Measurements from ENCODE around the gene ABCF1. TPM values are rescaled to one million over a fixed set of nuclear protein-coding genes. Genes with fewer than 3 reads are reported as not detected.
A peak's percentile ranks its signal among the peaks of the same experiment; 100 is the strongest.

The ABCF1 gene
- total and polyA plus RNA-seq, 4 donors, result 20.4 to 33.9 (median 26.1) TPM

- 5% methylated on average over 36 of the region's 36 CpGs for WGBS
- TF ChIP-seq REST (IDR thresholded peaks at IDR 0.05) (no peak), HNF4G (IDR thresholded peaks at IDR 0.05) (peak; percentile 72), MAX (IDR thresholded peaks at IDR 0.05) (no peak), GABPA (IDR thresholded peaks at IDR 0.05 in 1 of 2, conservative IDR thresholded peaks at IDR 0.05 in 1 of 2) (peak; percentile 73 to 91), ZBTB33 (IDR thresholded peaks at IDR 0.05) (no peak), NR2F2 (IDR thresholded peaks at IDR 0.05) (peak; percentile 93), HNF4A (conservative IDR thresholded peaks at IDR 0.05) (peak; percentile 59 to 73), CTCF (IDR thresholded peaks at IDR 0.05; ENCODE audit: low read depth, low read length, missing input control) (peak; percentile 22), YY1 (IDR thresholded peaks at IDR 0.05) (peak; percentile 38), RXRA (IDR thresholded peaks at IDR 0.05) (peak; percentile 40 to 78), SP1 (IDR thresholded peaks at IDR 0.05) (peak; percentile 62), RAD21 (IDR thresholded peaks at IDR 0.05) (peak; percentile 24 to 54)
- DNase-seq (ENCODE audit: low spot score), result peak; percentile 88
- no peaks in the 10 kb centered on the region for H3K9me3 ChIP-seq (ENCODE audit: control insufficient read depth in 4 of 4, low read length in 3 of 4)
- peaks cover 1 to 20% (median 12%) of the 10 kb centered on the region in 4 donors for H3K4me1 ChIP-seq (ENCODE audit: control insufficient read depth in 4 of 4, insufficient read depth in 4 of 4, low read length in 3 of 4)
- peak within 1 kb of the TSS; percentile 69 to 91 for H3K27ac ChIP-seq (ENCODE audit: low read depth in 1 of 2, low read length in 2 of 2)
- peak within 1 kb of the TSS; percentile 64 to 84 for H3K9ac ChIP-seq (ENCODE audit: low read depth in 1 of 2, low read length in 2 of 2)
- H3K27me3 ChIP-seq (ENCODE audit: control insufficient read depth in 4 of 4, insufficient read depth in 4 of 4, low read length in 3 of 4), result no peaks in the 10 kb centered on the region
- peak within 1 kb of the TSS; percentile 60 to 83 (median 61) for H3K4me3 ChIP-seq (ENCODE audit: low read depth in 1 of 3, low read length in 3 of 3)
- H3K36me3 ChIP-seq (ENCODE audit: control insufficient read depth in 4 of 4, insufficient read depth in 3 of 4, low read depth in 1 of 4, low read length in 3 of 4), result peaks cover 13 to 43% (median 28%) of the 10 kb centered on the region in 4 donors
Observed at GRCh38 chr6:30626484-30627366, 55.5 kb downstream of the ABCF1 start, which contains the start of gene ATAT1. TSS of gene ATAT1 (plus strand) at chr6:30626874.

GRCh38 chr6:30635834-30636233 lies 64.6 kb downstream of the ABCF1 start:
- WGBS, result 97% methylated on average over 3 of the region's 3 CpGs
- DNase-seq (ENCODE audit: low spot score), result no peak
- H3K27ac ChIP-seq (ENCODE audit: low read depth in 1 of 2, low read length in 2 of 2), result no peak overlapping the region
- H3K36me3 ChIP-seq (ENCODE audit: control insufficient read depth in 4 of 4, insufficient read depth in 3 of 4, low read depth in 1 of 4, low read length in 3 of 4), result peaks cover 0 to 13% (median 2%) of the 10 kb centered on the region in 4 donors
- H3K9me3 ChIP-seq (ENCODE audit: control insufficient read depth in 4 of 4, low read length in 3 of 4), result no peaks in the 10 kb centered on the region
- no peaks in the 10 kb centered on the region for H3K27me3 ChIP-seq (ENCODE audit: control insufficient read depth in 4 of 4, insufficient read depth in 4 of 4, low read length in 3 of 4)
- peaks cover 0 to 9% (median 0%) of the 10 kb centered on the region in 4 donors for H3K4me1 ChIP-seq (ENCODE audit: control insufficient read depth in 4 of 4, insufficient read depth in 4 of 4, low read length in 3 of 4)
- no peak overlapping the region for H3K4me3 ChIP-seq (ENCODE audit: low read depth in 1 of 3, low read length in 3 of 3)
- no peak overlapping the region for H3K9ac ChIP-seq (ENCODE audit: low read depth in 1 of 2, low read length in 2 of 2)
- TF ChIP-seq FOXA2 (IDR thresholded peaks at IDR 0.05) (no peak), YY1 (IDR thresholded peaks at IDR 0.05) (no peak), REST (IDR thresholded peaks at IDR 0.05) (no peak), RXRA (IDR thresholded peaks at IDR 0.05) (no peak), GABPA (IDR thresholded peaks at IDR 0.05 in 1 of 2, conservative IDR thresholded peaks at IDR 0.05 in 1 of 2) (no peak), EGR1 (IDR thresholded peaks at IDR 0.05; ENCODE audit: low read depth in 2 of 2) (no peak), FOXA1 (IDR thresholded peaks at IDR 0.05) (no peak), TAF1 (conservative IDR thresholded peaks at IDR 0.05) (no peak), MAX (IDR thresholded peaks at IDR 0.05) (no peak), RAD21 (IDR thresholded peaks at IDR 0.05) (no peak), JUND (IDR thresholded peaks at IDR 0.05) (no peak), HNF4G (IDR thresholded peaks at IDR 0.05) (no peak), ATF3 (IDR thresholded peaks at IDR 0.05) (no peak), HNF4A (conservative IDR thresholded peaks at IDR 0.05) (no peak), SP1 (IDR thresholded peaks at IDR 0.05) (no peak)

Measured in liver (tissue), 9 donors.